Activated CD4-positive, alpha-beta T cell treated with anti-CD3 and anti-CD28 coated beads for 36 hours (primary cell): Measurements from ENCODE around the gene TAF13. TPM values are rescaled to one million over a fixed set of nuclear protein-coding genes. Genes with fewer than 3 reads are reported as not detected.
"Not testable (repeated sequence)": the region's sequence is repeated elsewhere in the genome, so short reads cannot be mapped to it uniquely, and the experiment has no call there.

Experiments
- ATAC-seq: fragments of 200-7000 bp; cut with Tn5 transposase; one replicate; pipeline ENCODE4 v1.10.0; 2021; ENCODE audit warnings: mild to moderate bottlenecking, moderate library complexity
- CTCF ChIA-PET: fragments of 350-600 bp; sonication (Branson Sonifier 250); formaldehyde crosslinking; loops from one replicate; lab custom pipeline; 2021; ENCODE audit warnings: antibody characterized with exemption; lab: Charles Lee
- POLR2A ChIA-PET: fragments of 350-600 bp; sonication (Branson Sonifier 250); formaldehyde crosslinking; loops from one replicate; lab custom pipeline; 2021; ENCODE audit warnings: antibody characterized with exemption, inconsistent platforms; lab: Charles Lee
- DNase-seq: peaks from one replicate; pipeline ENCODE4 v3.0.0-alpha.2; 2020
- H3K27ac Mint-ChIP-seq: one replicate; pipeline ENCODE4 v1.8.0; 2021; ENCODE audit warnings: mixed read lengths
- H3K27me3 Mint-ChIP-seq: one replicate; pipeline ENCODE4 v1.8.0; 2021; ENCODE audit warnings: mixed read lengths
- H3K36me3 Mint-ChIP-seq: one replicate; pipeline ENCODE4 v1.8.0; 2021; ENCODE audit warnings: low read depth, mixed read lengths
- H3K4me1 Mint-ChIP-seq: one replicate; pipeline ENCODE4 v1.8.0; 2021; ENCODE audit warnings: mixed read lengths
- H3K4me3 Mint-ChIP-seq: one replicate; pipeline ENCODE4 v1.8.0; 2021; ENCODE audit warnings: mild to moderate bottlenecking, moderate library complexity, mixed read lengths
- H3K9me3 Mint-ChIP-seq: one replicate; pipeline ENCODE4 v1.8.0; 2021; ENCODE audit warnings: low read depth, mixed read lengths
- intact Hi-C, 2 experiments: fragments of 100-400 bp; cut with DNase I in 1 of 2; cut with micrococcal nuclease in 1 of 2; formaldehyde crosslinking; loops; one replicate each; pipeline versions ENCODE4 v1.14.2 to v1.15.1; 2022 to 2024; cut with DNase I, micrococcal nuclease
- total RNA-seq, 2 experiments: library from RNA; stranded (reverse); gene quantifications; one replicate each; pipeline ENCODE4 v1.2.3, GENCODE V29; 2021

The TAF13 gene
- total RNA-seq, 2 experiments from 2014 or later = 12.1 to 20.1 TPM

DNA sequence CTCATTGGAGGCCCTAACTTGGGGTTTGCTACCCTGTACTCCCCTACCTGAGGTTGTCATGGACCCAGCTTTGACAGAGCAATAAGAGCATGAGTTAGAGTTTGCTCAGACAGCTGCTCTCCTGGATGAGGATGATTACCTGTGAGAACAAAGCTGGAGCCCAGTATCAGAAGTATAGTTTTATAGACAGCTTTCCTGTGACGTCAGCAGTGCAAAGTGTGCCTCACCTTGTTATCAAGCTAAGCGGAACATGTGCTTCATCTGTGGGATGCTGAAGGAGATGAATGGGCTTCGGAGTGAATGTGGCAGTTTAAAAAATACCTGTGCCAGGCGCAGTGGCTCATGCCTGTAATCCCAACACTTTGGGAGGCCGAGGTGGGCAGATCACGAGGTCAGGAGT lies 28.5 kb downstream of the TAF13 start:
- intact Hi-C loops = no loop called here
- ChIA-PET CTCF (interaction anchor here (0.6 to 1.1 kb wide), 3 partner anchors 53 to 260 kb away, joined by 3 to 4 read pairs (median 3); no protein-coding TSS in a partner anchor), POLR2A (interaction anchor here (0.6 to 1.0 kb wide), 2 partner anchors 11 to 53 kb away, joined by 3 to 7 read pairs; no protein-coding TSS in a partner anchor)
- Mint-ChIP-seq H3K36me3 (no peaks in the 10 kb centered on the region), H3K4me3 (no peak overlapping the region), H3K27me3 (peaks cover 2% of the 10 kb centered on the region), H3K27ac (no peak overlapping the region), H3K9me3 (no peaks in the 10 kb centered on the region), H3K4me1 (no peaks in the 10 kb centered on the region)
- DNase-seq = no peak
- ATAC-seq = no peak

DNA sequence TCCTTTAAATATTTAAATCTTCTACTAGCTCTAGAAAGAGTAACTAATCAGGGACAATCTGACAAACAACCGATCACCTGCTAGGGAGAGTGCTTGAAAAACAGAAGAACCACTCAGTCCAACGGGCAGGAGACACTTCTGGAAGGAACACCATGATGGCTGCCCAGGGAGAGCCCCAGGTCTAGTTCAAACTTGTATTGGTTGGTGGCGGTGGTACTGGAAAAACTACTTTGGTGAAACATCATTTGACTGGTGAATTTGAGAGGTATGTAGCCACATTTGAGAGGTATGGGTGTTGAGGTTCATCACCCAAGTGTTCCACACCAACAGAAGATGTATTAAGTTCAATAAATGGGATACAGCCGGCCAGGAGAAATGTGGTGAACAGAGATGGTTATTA lies 29.1 kb downstream of the TAF13 start:
- Mint-ChIP-seq H3K4me3 (no peak overlapping the region), H3K4me1 (no peaks in the 10 kb centered on the region), H3K9me3 (no peaks in the 10 kb centered on the region), H3K36me3 (no peaks in the 10 kb centered on the region), H3K27ac (no peak overlapping the region), H3K27me3 (peaks cover 2% of the 10 kb centered on the region)
- DNase-seq (no peak), ATAC-seq (no peak)
- POLR2A ChIA-PET = interaction anchor here (0.6 to 1.0 kb wide), 3 partner anchors 12 to 502 kb away, joined by 3 to 7 read pairs (median 4); no protein-coding TSS in a partner anchor
- intact Hi-C loops = no loop called here
- CTCF ChIA-PET = interaction anchor here (0.6 to 1.1 kb wide), 3 partner anchors 53 to 74 kb away, joined by 3 to 4 read pairs (median 3); no protein-coding TSS in a partner anchor

GRCh38 chr1:109045595-109045994 lies 30.2 kb downstream of the TAF13 start:
- peaks cover 5% of the 10 kb centered on the region for H3K4me1 Mint-ChIP-seq
- peaks cover 2% of the 10 kb centered on the region for H3K27me3 Mint-ChIP-seq
- no peaks in the 10 kb centered on the region for H3K9me3 Mint-ChIP-seq
- POLR2A ChIA-PET = no interaction called here
- ATAC-seq = no peak
- no peak overlapping the region for H3K27ac Mint-ChIP-seq
- DNase-seq = no peak
- H3K4me3 Mint-ChIP-seq = no peak overlapping the region
- intact Hi-C loops = no loop called here
- CTCF ChIA-PET = no interaction called here
- H3K36me3 Mint-ChIP-seq = no peaks in the 10 kb centered on the region

DNA sequence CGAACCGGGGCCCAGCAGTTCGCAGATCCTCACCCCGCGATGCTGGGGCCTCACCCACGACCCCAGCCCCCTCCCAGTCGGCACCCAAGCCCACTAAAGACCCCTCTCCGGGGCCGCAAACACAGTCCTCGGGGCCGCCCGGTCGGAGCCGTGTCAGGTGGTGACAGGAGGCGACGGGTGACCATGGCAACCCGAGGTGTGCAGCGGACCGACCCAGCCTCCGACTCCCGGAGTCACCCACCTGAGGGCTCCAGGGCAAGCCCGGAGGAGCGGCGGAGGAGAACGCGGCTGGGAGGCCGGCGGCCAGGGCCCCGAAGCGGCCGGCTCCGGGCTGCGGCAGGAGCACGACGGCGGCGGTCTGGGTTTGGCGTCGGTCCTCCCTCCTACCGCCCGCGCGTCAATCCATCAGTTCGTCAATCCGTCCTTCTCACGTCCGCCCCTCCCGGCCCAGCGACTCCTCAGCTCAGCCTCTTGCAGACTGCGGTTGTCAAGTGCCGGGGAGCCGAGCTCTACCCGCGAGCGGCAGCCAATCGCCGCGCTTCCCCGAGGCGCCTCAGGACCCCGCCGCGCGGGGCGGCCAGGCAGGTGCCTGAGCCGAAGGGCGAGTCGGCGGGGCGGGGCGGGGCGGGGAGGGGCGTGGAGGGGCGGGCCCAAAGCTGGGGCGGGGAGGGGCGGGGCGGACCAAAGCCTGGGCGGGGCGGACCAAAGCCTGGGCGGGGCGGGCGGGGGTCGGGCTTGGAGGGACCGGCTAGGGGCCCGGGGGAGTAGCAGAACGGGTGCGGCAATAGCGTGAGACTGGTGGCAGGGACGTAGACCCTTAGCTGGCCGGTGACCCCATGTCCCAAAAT lies 34.0 kb downstream of the TAF13 start, which contains the start of gene WDR47:
WDR47 (minus strand) TSS at position 482 of the 848 bp plus-strand sequence. CDS start 18,590 bp downstream, outside the sequence.
- Mint-ChIP-seq H3K9me3 (no peaks in the 10 kb centered on the region), H3K27me3 (no peaks in the 10 kb centered on the region), H3K4me1 (peaks cover 16% of the 10 kb centered on the region), H3K36me3 (no peaks in the 10 kb centered on the region), H3K27ac (peak within 1 kb of the TSS; percentile 65), H3K4me3 (peak within 1 kb of the TSS; percentile 82)
- intact Hi-C loops = loop anchor here (1.0 to 5.0 kb wide), 14 partner anchors 34 to 506 kb away; partner anchors contain the start of genes CLCC1 (in 2 of the 2), SARS1 (in 2 of the 2), TMEM167B (in 2 of the 2) and ATXN7L2 (in 1 of the 2)
- peak; percentile 98 for DNase-seq
- CTCF ChIA-PET = interaction anchor here (0.6 to 1.6 kb wide), 6 partner anchors 14 to 58 kb away, joined by 3 to 10 read pairs (median 4); partner anchors contain the start of genes TAF13 and TMEM167B
- ATAC-seq = peak; percentile 99
- POLR2A ChIA-PET = interaction anchor here (0.7 to 1.1 kb wide), 5 partner anchors 19 to 350 kb away, joined by 3 to 10 read pairs (median 3); partner anchors contain the start of genes PRPF38B and TAF13

- CTCF ChIA-PET = interaction anchor here (0.6 to 1.0 kb wide), 3 partner anchors 13 to 59 kb away, joined by 3 to 10 read pairs (median 3); partner anchors contain the start of gene TMEM167B
- H3K27me3 Mint-ChIP-seq = no peaks in the 10 kb centered on the region
These were observed 34.7 kb downstream of the TAF13 start for GRCh38 chr1:109040989-109041620.

DNA sequence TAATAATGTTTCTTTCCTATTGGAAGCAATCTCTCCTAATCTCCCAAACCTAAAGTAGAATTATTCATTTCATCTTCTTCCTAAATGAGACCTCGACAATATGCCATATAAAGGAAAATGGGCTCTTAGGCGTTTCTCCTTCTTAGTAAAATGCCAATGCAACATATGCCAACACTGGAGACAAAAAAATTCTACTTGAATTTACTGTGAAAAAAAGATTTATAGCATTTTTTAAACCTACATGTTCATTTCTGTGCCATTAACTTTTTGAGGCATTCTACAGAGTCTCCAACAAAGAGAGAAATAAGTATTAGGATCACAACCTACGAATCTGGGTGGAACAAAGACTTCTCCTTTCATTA lies 35.2 kb downstream of the TAF13 start:
- Mint-ChIP-seq H3K9me3 (no peaks in the 10 kb centered on the region), H3K27ac (peak overlapping the region; percentile 29), H3K36me3 (no peaks in the 10 kb centered on the region), H3K4me1 (peaks cover 16% of the 10 kb centered on the region), H3K4me3 (peak overlapping the region; percentile 82), H3K27me3 (no peaks in the 10 kb centered on the region)
- ATAC-seq (no peak), DNase-seq (no peak)
- ChIA-PET CTCF (no interaction called here), POLR2A (no interaction called here)
- intact Hi-C loops = loop anchor here (5.0 kb wide), 2 partner anchors 172 to 442 kb away; partner anchors contain the start of genes ATXN7L2 (in 1 of the 2) and SARS1 (in 1 of the 2)

More at GRCh38 chr1:109040989-109041620, 34.7 kb downstream of the TAF13 start:
- Mint-ChIP-seq H3K36me3 (no peaks in the 10 kb centered on the region), H3K4me1 (peaks cover 16% of the 10 kb centered on the region), H3K4me3 (peak overlapping the region; percentile 82), H3K27ac (peak overlapping the region; percentile 65), H3K9me3 (no peaks in the 10 kb centered on the region)
- intact Hi-C loops = loop anchor here (5.0 kb wide), 2 partner anchors 171 to 441 kb away; partner anchors contain the start of genes ATXN7L2 (in 1 of the 2) and SARS1 (in 1 of the 2)
- POLR2A ChIA-PET = no interaction called here
- DNase-seq (peak; percentile 53), ATAC-seq (peak; percentile 7)

DNA sequence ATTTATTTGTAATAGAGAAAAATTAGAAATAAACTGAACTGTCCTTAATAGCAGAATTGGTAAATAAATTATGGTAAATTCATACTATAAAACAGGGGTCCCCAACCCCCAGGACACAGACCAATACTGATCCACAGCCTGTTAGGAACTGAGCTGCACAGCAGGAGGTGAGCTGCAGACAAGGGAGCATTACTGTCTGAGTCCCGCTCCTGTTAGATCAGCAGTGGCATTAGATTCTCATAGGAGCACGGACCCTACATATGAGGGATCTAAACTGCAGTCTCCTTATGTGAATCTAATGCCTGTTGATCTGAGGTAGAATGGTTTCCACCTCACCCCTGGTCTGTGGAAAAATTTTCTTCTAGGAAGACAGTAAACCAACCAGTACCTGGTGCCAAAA lies 41.4 kb downstream of the TAF13 start:
- Mint-ChIP-seq H3K9me3 (no peaks in the 10 kb centered on the region), H3K4me1 (peaks cover 4% of the 10 kb centered on the region), H3K36me3 (no peaks in the 10 kb centered on the region), H3K4me3 (no peak overlapping the region), H3K27ac (no peak overlapping the region), H3K27me3 (no peaks in the 10 kb centered on the region)
- CTCF ChIA-PET = no interaction called here
- POLR2A ChIA-PET = no interaction called here
- intact Hi-C loops = no loop called here
- ATAC-seq = no peak
- no peak for DNase-seq

GRCh38 chr1:109029493-109029892 lies 46.3 kb downstream of the TAF13 start:
- ATAC-seq, H3K4me3 Mint-ChIP-seq, H3K27ac Mint-ChIP-seq, H3K36me3 Mint-ChIP-seq, H3K27me3 Mint-ChIP-seq, DNase-seq, H3K4me1 Mint-ChIP-seq, POLR2A ChIA-PET, H3K9me3 Mint-ChIP-seq, intact Hi-C loops: not testable (repeated sequence)
- CTCF ChIA-PET = interaction anchor here (0.7 to 2.2 kb wide), 4 partner anchors 9 to 794 kb away, joined by 3 to 7 read pairs (median 6); a partner anchor contains a TSS

GRCh38 chr1:109027841-109028240 lies 48.0 kb downstream of the TAF13 start:
- POLR2A ChIA-PET = interaction anchor here (0.6 kb wide), 1 partner anchor 63 kb away, joined by 3 read pairs; the partner anchor contains the start of gene TMEM167B
- intact Hi-C loops = no loop called here
- Mint-ChIP-seq H3K4me3 (no peak overlapping the region), H3K27ac (no peak overlapping the region), H3K27me3 (no peaks in the 10 kb centered on the region), H3K9me3 (no peaks in the 10 kb centered on the region), H3K4me1 (no peaks in the 10 kb centered on the region), H3K36me3 (no peaks in the 10 kb centered on the region)
- DNase-seq (no peak), ATAC-seq (no peak)
- CTCF ChIA-PET = interaction anchor here (0.6 to 2.2 kb wide), 12 partner anchors 9 to 144 kb away, joined by 3 to 7 read pairs (median 3); partner anchors contain the start of gene WDR47

GRCh38 chr1:109025694-109026093 lies 50.1 kb downstream of the TAF13 start:
- Mint-ChIP-seq H3K27me3 (no peaks in the 10 kb centered on the region), H3K36me3 (no peaks in the 10 kb centered on the region), H3K9me3 (no peaks in the 10 kb centered on the region), H3K4me1 (no peaks in the 10 kb centered on the region), H3K4me3 (no peak overlapping the region), H3K27ac (no peak overlapping the region)
- ATAC-seq (no peak), DNase-seq (no peak)
- ChIA-PET POLR2A (interaction anchor here (0.6 kb wide), 1 partner anchor 1739 kb away, joined by 3 read pairs; no protein-coding TSS in a partner anchor), CTCF (interaction anchor here (0.6 to 0.7 kb wide), 2 partner anchors 14 to 221 kb away, joined by 3 read pairs; no protein-coding TSS in a partner anchor)
- intact Hi-C loops = no loop called here
